Kidney tubule cell (primary cell): ENCODE results near the gene SLC38A8.
A peak's percentile ranks its signal among the peaks of the same experiment; 100 is the strongest.

Source experiments
- DNase-seq: peaks from one replicate; pipeline ENCODE4 v3.0.0-alpha.2; 2018; ENCODE audit warnings: low spot score

Gene SLC38A8

GRCh38 chr16:84068783-84069462 is 26.3 kb upstream of the SLC38A8 start:
- no peak for DNase-seq

DNA sequence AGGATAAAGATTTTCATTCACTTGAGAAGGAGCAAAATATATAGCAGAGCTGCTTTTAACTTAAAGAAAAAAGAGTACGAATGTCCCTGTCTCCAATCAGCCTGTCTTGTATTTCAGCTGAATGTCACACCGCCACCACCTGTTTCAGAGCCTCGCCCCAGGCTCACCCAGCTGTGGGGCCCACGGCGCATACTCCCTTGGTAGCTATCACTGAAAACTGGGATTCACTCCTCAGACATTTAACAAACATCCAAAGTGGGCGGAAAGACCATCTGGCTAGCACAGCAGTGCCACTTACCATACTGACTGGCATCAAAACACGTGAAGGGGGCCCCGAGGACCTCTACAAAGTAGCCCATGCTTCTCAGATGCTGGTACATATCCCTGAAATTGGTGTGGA is 25.4 kb upstream of the SLC38A8 start:
- DNase-seq, result no peak

DNA sequence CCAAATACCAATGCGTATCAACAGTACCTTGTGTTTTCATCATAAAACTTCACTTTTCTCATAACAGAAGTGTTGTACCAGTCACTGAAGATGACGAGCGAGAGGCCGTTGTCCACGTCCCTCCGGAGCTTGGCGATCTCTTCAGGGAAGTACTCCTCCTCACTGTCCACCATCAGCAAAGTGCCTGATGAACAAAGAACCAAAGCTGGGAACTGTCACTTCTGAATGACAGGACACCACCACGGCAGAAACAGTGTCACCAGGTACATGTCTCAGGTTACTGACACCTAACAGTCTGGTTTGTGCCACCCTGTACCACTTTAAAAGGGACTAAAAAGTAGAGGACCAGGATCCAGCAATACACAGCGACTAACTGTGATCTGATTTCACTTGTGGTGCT is 25.0 kb upstream of the SLC38A8 start:
- DNase-seq, result no peak

DNA sequence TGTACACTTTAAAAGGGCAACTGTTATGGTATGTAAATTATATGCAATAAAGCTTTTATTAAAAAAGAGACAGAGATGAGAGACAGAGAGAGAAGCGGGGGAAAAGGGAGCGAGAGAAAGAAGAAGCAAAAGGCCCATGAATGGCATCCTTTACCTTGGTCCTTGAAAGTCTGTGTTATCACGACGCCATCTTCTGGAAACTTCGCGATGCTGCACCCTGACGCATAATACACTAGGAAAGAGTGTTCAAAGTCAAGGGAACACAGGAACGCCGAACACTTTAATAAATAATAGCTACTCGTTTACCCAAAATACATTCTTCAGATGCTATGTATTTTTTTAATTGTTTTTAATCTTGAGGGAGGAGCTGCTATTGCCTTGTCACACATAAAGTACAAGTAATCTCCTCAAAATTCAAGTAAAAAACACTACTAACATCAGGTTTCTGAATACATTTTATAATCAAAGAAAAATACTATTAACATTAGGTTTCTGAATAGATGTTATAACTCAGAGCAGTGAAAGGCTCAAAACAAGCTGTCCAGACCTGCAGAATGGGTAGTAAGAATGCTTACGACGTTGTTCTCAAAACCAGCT is 23.0 kb upstream of the SLC38A8 start:
- peak; percentile 60 for DNase-seq

DNA sequence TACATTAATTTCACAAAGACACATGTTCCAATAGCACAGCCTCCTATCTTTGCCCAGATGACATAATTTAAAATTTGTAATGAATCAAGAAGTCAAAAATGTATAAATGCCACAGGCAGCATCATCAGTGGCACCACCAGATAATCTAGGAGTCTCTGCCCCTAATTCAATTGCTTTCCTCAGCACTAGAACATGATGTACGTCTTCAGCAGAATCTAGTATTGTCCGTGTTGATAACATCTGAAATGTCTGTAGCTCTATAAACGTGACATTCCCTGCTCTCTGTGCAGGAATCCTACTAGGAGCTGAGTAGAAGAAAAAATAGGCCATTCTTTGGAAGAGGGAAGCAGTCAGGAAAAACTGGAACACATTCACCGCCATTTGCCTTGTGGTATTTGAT is 21.4 kb upstream of the SLC38A8 start:
- no peak for DNase-seq

DNA sequence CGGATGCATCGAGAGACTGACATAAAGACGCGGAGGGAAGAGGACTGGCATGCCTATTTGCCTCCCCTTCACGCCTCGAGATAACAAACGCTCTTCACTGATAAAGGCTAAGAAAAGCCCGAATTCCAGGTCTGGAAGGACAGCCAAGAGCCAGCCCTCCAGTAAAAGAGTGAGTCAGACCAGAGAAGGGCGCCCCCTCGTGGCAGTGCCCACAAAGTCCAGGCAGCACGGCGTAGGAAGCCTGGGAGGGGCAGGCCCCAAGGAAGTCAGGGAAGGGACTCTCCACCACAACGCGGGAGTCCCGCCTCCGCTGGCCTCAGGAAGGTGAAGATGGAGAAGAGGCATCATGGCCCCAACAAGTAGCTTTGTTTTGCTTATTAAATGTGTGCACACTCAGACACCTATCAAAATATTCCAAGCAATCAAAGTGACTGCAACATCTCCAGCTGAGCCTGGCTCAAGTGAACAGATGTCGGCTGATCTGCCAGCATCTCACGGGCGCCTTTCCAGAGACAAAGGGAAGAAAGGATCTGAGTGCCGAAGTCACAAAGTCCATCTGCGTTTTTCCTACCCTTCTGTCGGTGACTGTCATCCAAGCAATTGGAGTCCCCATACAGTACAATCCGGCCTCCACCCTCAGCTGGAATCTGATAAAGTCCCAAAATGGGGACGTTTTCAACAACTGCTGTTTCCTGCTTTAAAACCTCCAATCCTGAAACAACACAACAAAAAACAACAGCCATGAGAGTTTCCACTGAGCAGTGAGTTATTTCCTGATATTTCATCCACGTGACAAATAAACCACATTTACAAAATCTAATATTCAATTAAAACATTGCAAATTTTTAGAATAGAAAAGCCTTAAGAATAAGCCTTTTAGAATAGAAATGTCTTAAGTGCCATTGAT is 20.4 kb upstream of the SLC38A8 start:
- peak; percentile 77 for DNase-seq

GRCh38 chr16:84061236-84061819 is 18.7 kb upstream of the SLC38A8 start:
- DNase-seq, result no peak

GRCh38 chr16:84059946-84060901 is 17.6 kb upstream of the SLC38A8 start:
- DNase-seq, result no peak

DNA sequence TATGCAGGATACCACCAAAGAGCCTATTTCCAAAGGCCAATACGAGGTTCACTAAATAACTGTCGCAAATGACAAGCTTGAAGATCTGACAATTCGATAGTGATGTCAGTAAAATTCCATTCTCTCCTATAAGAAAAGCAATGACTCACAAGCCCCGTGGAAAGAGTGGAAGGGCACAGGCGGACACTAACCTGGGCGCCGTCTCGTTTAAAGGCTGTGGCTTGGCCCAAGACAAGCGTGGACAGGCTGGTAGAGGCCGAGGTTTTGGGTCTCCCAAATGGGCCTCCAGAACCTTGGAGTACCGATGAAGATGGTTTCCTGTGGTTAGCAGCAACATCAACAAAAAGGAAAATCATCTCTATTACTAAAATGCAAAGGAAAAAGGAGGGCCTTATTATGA is 16.5 kb upstream of the SLC38A8 start:
- no peak for DNase-seq

DNA sequence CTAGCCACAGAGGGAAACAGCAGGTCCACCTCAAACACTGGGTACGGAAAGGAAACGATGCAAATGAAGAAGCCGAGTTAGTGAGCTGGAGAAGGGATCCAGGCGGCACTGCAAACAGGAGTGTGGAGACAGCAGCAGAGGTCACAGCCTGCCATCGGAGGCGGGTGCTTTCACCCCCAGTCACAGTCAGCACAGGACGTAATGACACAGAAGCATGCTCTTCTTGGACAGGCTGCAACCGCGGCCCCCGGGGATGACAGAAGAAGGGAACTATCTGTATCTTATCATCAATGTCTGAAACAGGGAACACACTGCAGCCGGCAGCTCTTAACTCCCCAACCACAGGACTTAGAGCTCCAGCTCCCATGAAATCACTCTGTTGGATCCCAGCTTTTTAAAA is 16.1 kb upstream of the SLC38A8 start:
- DNase-seq, result no peak

- no peak for DNase-seq
These were observed 15.6 kb upstream of the SLC38A8 start for GRCh38 chr16:84058211-84058610.

GRCh38 chr16:84056933-84057332 is 14.3 kb upstream of the SLC38A8 start:
- DNase-seq, result no peak

DNA sequence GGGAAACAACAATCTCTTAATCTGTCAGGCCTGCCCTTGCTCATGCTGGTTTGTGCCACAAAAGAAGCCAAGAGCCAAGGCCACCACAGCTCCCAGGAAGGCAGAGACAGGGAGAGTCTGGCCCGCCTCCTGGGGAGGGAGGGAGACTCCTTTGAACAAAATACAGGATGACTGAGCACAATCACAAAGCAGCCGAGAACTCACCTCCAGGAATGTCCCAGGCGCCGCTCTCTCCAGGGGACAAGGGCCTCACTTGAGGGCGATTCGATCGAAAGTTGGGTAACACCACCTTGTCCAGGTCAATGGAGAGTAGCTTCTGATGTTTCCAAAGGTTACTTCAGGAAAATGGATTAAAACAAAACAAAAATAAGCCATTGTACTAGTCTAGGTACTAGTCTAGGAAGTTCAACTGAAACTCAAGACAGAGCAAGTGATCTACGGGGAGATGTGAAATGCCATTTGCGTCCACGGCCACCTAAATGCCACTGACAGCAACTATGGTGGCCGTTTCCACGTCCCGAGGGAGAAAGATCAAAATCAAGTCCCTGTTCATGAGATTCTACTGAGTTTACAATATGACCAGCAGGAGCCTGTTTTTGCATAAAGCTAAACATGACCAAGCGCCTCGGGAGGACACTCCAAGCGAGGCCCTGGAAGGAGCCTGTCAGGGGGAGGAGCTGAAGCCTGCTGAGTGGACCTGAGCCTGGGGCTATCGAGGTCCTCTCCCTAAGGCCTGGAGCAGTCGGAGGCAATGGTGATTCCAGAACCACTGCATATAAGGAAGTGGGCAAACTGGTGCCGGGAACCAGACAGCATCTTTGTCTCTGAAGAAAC is 13.4 kb upstream of the SLC38A8 start:
- DNase-seq, result no peak

DNA sequence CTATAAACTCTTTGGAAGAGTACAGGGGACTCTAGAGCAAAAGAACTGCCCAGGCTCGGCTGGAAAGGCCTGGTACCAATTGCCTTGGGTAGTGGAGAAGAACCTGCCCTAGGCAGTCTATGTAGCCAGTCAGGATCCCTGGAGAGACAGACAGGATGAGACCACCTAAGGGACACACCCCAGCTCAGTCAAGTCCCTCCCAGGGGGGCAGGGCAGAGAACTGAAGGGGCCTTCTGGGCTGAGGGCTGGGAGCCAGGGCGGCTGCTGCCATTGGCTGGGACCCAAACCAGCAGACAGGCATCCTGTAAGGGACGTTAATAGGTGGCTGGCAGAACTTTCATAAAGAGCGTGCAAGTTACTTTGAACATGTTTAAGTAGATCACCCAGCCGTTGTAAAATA is 12.8 kb upstream of the SLC38A8 start:
- DNase-seq, result no peak

GRCh38 chr16:84054916-84055315 is 12.3 kb upstream of the SLC38A8 start:
- DNase-seq, result no peak

DNA sequence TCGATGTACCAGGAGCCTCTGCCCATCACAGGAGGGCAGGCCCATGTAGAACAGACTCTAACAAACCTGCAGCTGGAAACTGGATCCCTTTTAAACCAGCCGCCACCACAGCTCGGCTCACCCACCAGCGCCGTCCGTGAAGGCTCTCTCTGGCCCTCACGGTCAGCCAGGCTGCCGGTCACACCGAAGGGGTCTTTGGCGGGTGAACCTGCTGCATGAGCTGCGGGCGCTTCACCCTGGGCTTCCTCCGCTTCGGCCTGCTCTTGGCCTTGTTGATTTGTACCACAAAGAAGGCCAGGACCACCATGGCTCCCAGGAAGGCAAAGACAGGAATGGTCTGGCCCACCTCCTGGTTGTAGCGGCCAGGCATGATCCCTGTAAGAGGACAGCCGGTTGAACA is 11.7 kb upstream of the SLC38A8 start:
- DNase-seq, result no peak

GRCh38 chr16:84053237-84053636 is 10.6 kb upstream of the SLC38A8 start:
- no peak for DNase-seq

GRCh38 chr16:84052071-84052622 is 9.6 kb upstream of the SLC38A8 start:
- no peak for DNase-seq

GRCh38 chr16:84050316-84050715 is 7.7 kb upstream of the SLC38A8 start:
- DNase-seq, result no peak

DNA sequence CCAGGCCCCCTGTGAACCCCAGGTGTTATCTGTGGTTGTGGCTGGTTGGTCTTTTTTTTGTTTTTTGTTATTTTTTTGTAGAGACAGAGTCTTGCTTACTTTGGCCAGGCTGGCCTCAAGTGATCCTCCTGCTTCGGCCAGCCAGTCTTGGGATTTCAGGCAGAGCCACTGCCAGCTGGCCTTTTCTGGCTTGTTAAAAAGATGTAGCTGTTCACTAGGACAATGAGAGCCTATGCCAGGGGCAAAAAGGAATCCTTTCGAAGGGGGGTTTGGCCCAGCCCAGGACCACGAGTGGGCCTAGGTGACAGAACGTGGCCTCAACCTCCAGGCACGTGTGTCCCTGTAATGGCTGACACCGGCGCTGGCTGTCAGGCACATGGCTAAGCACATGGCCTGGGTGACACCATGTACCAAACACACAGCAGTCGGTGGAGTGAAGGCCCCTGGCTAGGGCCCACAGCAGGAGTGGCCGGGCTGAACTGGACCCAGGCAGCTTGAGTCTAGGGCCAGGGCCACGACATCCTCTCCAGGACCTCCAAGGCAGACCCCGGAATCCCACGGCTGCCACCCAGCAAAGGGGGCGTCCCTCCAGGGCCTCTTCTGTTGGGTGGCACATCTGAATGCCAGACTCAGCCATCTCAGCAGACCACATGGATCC is 6.9 kb upstream of the SLC38A8 start:
- DNase-seq, result no peak
